Neural crest cell (in vitro differentiated cells): ENCODE results near the gene FURIN. TPM values are rescaled to one million over a fixed set of nuclear protein-coding genes. Genes with fewer than 3 reads are reported as not detected.

Experiments used
- DNase-seq: peaks from one replicate; pipeline ENCODE4 v3.0.0; 2021; ENCODE audit warnings: low read depth, mixed read lengths, low spot score
- H3K27ac Mint-ChIP-seq: one replicate; pipeline ENCODE4 v1.8.0; 2021; ENCODE audit warnings: mild to moderate bottlenecking, mixed read lengths; ENCODE audit not compliant: unreplicated experiment
- H3K27me3 Mint-ChIP-seq: 2 replicates; pipeline ENCODE4 v1.8.0; 2021; ENCODE audit warnings: low read depth, mild to moderate bottlenecking, mixed read lengths
- H3K36me3 Mint-ChIP-seq: 2 replicates; pipeline ENCODE4 v1.8.0; 2021; ENCODE audit warnings: low read depth, mild to moderate bottlenecking, mixed read lengths
- H3K4me1 Mint-ChIP-seq: 2 replicates; pipeline ENCODE4 v1.8.0; 2021; ENCODE audit warnings: mixed read lengths
- H3K4me3 Mint-ChIP-seq: one replicate; pipeline ENCODE4 v1.8.0; 2021; ENCODE audit warnings: mild to moderate bottlenecking, mixed read lengths
- H3K9me3 Mint-ChIP-seq: 2 replicates; pipeline ENCODE4 v1.8.0; 2021; ENCODE audit warnings: mixed read lengths
- total RNA-seq: library from RNA; stranded (reverse); gene quantifications from 2 replicates; pipeline ENCODE4 v1.2.1, GENCODE V29; 2021
- TF ChIP-seq, protein P1 (sequence below): fragments of 200-600 bp; sonication (generic); conservative IDR thresholded peaks from 2 replicates; pipeline ENCODE4 v1.5.0; 2021; ENCODE audit warnings: antibody characterized with exemption, mild to moderate bottlenecking

FURIN gene
- total RNA-seq, 1 donor from 2014 or later = 15.7 TPM

DNA sequence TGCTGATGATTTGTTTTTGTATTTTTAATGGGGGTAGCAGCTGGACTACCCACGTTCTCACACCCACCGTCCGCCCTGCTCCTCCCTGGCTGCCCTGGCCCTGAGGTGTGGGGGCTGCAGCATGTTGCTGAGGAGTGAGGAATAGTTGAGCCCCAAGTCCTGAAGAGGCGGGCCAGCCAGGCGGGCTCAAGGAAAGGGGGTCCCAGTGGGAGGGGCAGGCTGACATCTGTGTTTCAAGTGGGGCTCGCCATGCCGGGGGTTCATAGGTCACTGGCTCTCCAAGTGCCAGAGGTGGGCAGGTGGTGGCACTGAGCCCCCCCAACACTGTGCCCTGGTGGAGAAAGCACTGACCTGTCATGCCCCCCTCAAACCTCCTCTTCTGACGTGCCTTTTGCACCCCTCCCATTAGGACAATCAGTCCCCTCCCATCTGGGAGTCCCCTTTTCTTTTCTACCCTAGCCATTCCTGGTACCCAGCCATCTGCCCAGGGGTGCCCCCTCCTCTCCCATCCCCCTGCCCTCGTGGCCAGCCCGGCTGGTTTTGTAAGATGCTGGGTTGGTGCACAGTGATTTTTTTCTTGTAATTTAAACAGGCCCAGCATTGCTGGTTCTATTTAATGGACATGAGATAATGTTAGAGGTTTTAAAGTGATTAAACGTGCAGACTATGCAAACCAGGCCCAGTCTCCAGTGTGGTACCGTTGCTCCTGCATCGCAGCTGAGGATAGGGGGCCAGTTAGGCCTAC lies 14.6 kb downstream of the FURIN start:
- H3K27me3 Mint-ChIP-seq = no peaks in the 10 kb centered on the region
- peak overlapping the region; percentile 34 for H3K4me3 Mint-ChIP-seq
- TF ChIP-seq, protein P1, sequence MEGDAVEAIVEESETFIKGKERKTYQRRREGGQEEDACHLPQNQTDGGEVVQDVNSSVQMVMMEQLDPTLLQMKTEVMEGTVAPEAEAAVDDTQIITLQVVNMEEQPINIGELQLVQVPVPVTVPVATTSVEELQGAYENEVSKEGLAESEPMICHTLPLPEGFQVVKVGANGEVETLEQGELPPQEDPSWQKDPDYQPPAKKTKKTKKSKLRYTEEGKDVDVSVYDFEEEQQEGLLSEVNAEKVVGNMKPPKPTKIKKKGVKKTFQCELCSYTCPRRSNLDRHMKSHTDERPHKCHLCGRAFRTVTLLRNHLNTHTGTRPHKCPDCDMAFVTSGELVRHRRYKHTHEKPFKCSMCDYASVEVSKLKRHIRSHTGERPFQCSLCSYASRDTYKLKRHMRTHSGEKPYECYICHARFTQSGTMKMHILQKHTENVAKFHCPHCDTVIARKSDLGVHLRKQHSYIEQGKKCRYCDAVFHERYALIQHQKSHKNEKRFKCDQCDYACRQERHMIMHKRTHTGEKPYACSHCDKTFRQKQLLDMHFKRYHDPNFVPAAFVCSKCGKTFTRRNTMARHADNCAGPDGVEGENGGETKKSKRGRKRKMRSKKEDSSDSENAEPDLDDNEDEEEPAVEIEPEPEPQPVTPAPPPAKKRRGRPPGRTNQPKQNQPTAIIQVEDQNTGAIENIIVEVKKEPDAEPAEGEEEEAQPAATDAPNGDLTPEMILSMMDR = no peak
- no peaks in the 10 kb centered on the region for H3K36me3 Mint-ChIP-seq
- H3K4me1 Mint-ChIP-seq = peaks cover 5% of the 10 kb centered on the region
- no peaks in the 10 kb centered on the region for H3K9me3 Mint-ChIP-seq
- no peak overlapping the region for H3K27ac Mint-ChIP-seq
- DNase-seq = no peak

DNA sequence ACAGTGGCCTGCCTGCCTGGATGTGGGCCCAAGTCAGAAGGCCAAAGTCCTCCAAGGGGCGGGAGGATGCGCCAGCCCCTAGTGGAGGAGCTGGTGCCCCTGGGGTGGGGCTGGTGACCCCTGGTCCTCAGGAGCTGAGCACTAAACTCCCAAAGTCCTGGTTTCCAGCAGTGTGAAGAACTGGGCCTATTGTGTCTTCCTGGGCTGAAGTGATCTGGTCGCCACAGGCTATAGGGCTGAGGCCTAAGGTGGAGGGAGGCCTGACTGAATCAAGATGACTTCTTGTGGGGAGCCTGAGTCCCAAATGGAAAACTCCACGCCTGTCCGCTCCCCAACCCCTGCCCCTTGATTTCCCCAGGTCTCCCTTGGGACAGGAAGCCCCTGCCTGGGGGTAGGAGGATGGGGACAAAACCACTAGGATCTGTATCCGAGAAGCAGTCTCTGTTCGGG lies 15.2 kb downstream of the FURIN start:
- H3K27ac Mint-ChIP-seq = no peak overlapping the region
- no peaks in the 10 kb centered on the region for H3K27me3 Mint-ChIP-seq
- H3K36me3 Mint-ChIP-seq = no peaks in the 10 kb centered on the region
- H3K4me1 Mint-ChIP-seq = peaks cover 5% of the 10 kb centered on the region
- peak overlapping the region; percentile 34 for H3K4me3 Mint-ChIP-seq
- no peak for DNase-seq
- H3K9me3 Mint-ChIP-seq = no peaks in the 10 kb centered on the region
- TF ChIP-seq, protein P1 = no peak

DNA sequence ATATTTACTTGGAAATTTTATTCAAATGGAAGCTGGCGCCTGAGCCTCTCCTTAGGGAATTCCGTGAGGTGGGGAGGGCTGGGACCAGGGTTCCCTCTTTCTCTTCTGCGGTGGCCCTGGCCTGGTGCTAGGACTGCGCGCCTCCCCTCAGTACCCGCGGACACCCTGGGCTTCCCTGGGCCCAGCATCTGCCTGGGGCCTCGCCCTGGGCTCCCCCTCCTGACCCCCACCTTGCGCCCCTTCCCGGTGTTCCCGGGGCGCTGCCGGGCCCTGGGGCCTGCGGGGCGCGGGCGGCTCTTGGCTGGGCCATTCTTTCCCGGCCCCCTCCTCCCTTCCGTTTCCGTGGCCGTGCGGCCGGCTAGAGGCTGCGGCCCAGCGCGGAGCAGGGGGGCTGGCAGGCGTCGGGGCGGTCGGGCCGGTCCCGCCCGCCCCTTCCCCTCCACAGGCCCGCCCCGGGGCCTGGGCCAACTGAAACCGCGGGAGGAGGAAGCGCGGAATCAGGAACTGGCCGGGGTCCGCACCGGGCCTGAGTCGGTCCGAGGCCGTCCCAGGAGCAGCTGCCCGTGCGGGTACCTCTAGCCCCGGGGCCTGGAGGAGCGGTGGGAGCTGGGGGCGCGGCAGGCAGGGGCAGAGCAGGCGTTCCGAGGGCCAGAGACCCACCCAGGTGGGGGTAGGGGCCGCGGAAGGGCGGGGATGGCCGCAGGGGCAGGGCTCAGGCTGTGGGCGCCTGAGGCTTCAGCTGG lies 15.8 kb downstream of the FURIN start, which contains the start of gene FES:
TSS of gene FES (plus strand) at position 529 of the 743 bp plus-strand sequence. CDS start 542 bp downstream, outside the sequence.
- H3K36me3 Mint-ChIP-seq = no peaks in the 10 kb centered on the region
- no peaks in the 10 kb centered on the region for H3K9me3 Mint-ChIP-seq
- no peaks in the 10 kb centered on the region for H3K27me3 Mint-ChIP-seq
- no peak within 1 kb of the TSS for H3K27ac Mint-ChIP-seq
- TF ChIP-seq, protein P1 = no peak
- peak; percentile 18 for DNase-seq
- H3K4me1 Mint-ChIP-seq = peaks cover 5% of the 10 kb centered on the region
- H3K4me3 Mint-ChIP-seq = peak within 1 kb of the TSS; percentile 34

DNA sequence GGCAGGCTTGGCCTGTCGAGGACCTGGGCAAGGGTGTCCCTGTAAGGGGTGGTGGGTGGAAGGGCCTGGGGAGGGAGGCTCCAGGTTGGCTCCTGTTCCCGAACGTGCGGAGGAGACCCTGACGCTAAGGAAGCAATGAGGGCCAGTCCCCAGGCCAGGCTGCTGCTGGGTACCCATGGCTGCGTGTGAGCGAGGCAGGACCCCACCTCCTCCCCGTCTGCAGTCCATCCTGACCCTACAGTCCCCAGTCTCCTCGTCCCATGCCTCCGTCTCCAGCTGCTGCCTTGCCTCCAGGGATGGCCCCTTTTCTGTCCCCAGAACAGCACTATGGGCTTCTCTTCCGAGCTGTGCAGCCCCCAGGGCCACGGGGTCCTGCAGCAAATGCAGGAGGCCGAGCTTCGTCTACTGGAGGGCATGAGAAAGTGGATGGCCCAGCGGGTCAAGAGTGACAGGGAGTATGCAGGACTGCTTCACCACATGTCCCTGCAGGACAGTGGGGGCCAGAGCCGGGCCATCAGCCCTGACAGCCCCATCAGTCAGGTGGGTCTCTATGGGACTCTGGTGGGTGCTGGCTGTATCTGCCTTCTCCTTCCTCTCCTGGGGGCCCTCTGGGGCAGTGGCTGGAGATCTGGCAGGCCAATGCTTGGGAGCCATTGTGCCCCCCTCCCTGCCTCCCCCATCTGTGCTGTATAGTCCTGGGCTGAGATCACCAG lies 16.5 kb downstream of the FURIN start:
- Mint-ChIP-seq H3K36me3 (no peaks in the 10 kb centered on the region), H3K4me3 (peak overlapping the region; percentile 34), H3K27me3 (no peaks in the 10 kb centered on the region), H3K4me1 (peaks cover 5% of the 10 kb centered on the region), H3K9me3 (no peaks in the 10 kb centered on the region), H3K27ac (no peak overlapping the region)
- no peak for DNase-seq
- TF ChIP-seq, protein P1 = no peak
